Measurements from ENCODE around the gene GLRX5.

DNA sequence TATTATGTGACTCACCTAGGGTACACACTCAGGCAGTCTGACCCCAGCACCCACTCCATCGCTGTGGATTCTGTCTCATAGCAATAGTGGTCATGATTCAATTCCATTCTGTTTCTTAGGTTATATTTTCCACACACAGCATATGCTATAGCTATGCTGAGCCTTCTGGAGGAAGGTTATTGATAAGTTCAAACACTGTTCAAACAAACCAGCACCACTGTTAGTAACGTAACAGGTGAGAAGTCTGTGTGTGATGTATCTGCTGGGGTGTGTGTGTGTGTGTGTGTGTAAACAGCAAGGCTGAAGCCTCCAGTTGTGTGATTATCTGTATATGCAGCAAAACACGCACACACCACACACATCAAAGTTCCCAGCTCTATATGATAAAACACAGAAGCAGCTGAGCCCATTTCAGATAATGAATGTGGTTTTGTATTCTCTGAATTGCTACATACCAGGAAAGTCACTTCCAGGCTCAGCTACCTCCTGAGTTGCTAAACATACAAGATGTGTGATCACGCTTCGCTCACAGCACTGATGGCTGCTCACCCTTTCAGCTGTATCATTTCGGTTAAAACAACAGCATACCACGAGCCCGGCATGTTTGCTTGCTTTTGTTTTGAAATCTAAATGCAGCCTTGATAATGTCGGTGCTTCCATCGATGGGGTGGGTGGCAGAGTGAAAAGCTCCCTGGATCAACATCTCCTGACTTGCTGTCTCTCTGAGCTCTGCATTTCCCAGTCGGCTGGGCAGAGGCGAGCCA lies 11.6 kb upstream of the GLRX5 start:
- TF ChIP-seq, protein P1, sequence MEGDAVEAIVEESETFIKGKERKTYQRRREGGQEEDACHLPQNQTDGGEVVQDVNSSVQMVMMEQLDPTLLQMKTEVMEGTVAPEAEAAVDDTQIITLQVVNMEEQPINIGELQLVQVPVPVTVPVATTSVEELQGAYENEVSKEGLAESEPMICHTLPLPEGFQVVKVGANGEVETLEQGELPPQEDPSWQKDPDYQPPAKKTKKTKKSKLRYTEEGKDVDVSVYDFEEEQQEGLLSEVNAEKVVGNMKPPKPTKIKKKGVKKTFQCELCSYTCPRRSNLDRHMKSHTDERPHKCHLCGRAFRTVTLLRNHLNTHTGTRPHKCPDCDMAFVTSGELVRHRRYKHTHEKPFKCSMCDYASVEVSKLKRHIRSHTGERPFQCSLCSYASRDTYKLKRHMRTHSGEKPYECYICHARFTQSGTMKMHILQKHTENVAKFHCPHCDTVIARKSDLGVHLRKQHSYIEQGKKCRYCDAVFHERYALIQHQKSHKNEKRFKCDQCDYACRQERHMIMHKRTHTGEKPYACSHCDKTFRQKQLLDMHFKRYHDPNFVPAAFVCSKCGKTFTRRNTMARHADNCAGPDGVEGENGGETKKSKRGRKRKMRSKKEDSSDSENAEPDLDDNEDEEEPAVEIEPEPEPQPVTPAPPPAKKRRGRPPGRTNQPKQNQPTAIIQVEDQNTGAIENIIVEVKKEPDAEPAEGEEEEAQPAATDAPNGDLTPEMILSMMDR (IDR thresholded peaks at IDR 0.05 in 2 of 3, conservative IDR thresholded peaks at IDR 0.05 in 1 of 3; ENCODE audit: borderline replicate concordance in 1 of 3, insufficient read depth in 1 of 3, low read depth in 2 of 3, low read length in 2 of 3): no peak
- TF ChIP-seq POLR2AphosphoS5 (IDR thresholded peaks at IDR 0.05; ENCODE audit: low read depth, low read length): 0 out of 2 replicates have a peak, but pooled peaks have one; percentile 13
- TF ChIP-seq, protein P2, sequence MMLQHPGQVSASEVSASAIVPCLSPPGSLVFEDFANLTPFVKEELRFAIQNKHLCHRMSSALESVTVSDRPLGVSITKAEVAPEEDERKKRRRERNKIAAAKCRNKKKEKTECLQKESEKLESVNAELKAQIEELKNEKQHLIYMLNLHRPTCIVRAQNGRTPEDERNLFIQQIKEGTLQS (IDR thresholded peaks at IDR 0.05): no peak
- TF ChIP-seq ELF1 (IDR thresholded peaks at IDR 0.05; ENCODE audit: borderline replicate concordance, low read depth): no peak
- no peak for TF ChIP-seq EZH2phosphoT487 (IDR thresholded peaks at IDR 0.05; ENCODE audit: borderline replicate concordance)
- TF ChIP-seq FOSL1 (IDR thresholded peaks at IDR 0.05; ENCODE audit: low read depth): no peak
- no peak for TF ChIP-seq CEBPB (IDR thresholded peaks at IDR 0.05; ENCODE audit: low read depth)
- TF ChIP-seq RAD21 (IDR thresholded peaks at IDR 0.05; ENCODE audit: low read depth): no peak
- TF ChIP-seq TCF7L2 (IDR thresholded peaks at IDR 0.05; ENCODE audit: borderline replicate concordance, extremely low read depth, insufficient read depth, insufficient read length): no peak
- no peak for TF ChIP-seq POLR2A (IDR thresholded peaks at IDR 0.05; ENCODE audit: borderline replicate concordance, extremely low read depth, insufficient read depth, insufficient read length)
